ENCODE results near the gene KCNE5. TPM values are rescaled to one million over a fixed set of nuclear protein-coding genes. Genes with fewer than 3 reads are reported as not detected.
"Not testable (repeated sequence)": the region's sequence is repeated elsewhere in the genome, so short reads cannot be mapped to it uniquely, and the experiment has no call there.

The KCNE5 gene
- total and polyA plus RNA-seq, 4 experiments from 2014 or later, result 0.22 TPM; not detected in 3

DNA sequence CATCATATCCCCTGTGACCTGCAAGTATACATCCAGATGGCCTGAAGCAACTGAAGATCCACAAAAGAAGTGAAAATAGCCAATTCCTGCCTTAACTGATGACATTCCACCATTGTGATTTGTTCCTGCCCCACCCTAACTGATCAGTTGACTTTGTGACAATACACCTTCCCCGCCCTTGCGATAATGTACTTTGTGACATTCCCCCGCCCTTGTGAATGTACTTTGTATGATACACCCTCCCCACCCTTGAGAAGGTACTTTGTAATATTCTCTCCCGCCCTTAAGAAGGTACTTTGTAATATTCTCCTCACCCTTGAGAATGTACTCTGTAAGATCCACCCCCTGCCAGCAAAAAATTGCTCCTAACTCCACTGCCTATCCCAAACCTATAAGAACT is 48.9 kb downstream of the KCNE5 start:
- H3K9me3 Mint-ChIP-seq; H3K27me3 ChIP-seq (ENCODE audit: insufficient read depth, low read length); H3K9me3 ChIP-seq (ENCODE audit: control insufficient read depth in 1 of 2, low read length in 2 of 2); H3K4me3 Mint-ChIP-seq; H3K27me3 Mint-ChIP-seq; H3K4me1 ChIP-seq (ENCODE audit: insufficient read depth, low read length); DNase-seq; H3K27ac Mint-ChIP-seq; H3K27ac ChIP-seq (ENCODE audit: low read depth, low read length); H3K36me3 Mint-ChIP-seq; H3K4me3 ChIP-seq (ENCODE audit: low read length in 2 of 2); POLR2A ChIA-PET (ENCODE audit: partially characterized antibody); H3K36me3 ChIP-seq (ENCODE audit: insufficient read depth, low read length); CTCF ChIA-PET (ENCODE audit: partially characterized antibody); intact Hi-C loops (cut with micrococcal nuclease); H3K4me1 Mint-ChIP-seq: not testable (repeated sequence)

Other genes starting within 250 kb of the KCNE5 start
- not detected for gene GUCY2F, start 143.1 kb downstream of the KCNE5 start, total RNA-seq
- not detected for gene GUCY2F, start 143.1 kb downstream of the KCNE5 start, polyA plus RNA-seq
- gene NXT2, start 88.3 kb downstream of the KCNE5 start, total RNA-seq, result 1 to 10 TPM; 6.2 to 6.3 TPM
- gene NXT2, start 88.3 kb downstream of the KCNE5 start, polyA plus RNA-seq, result 10 to 100 TPM; 14.9 to 27.7 TPM
- gene ACSL4, start 108.1 kb upstream of the KCNE5 start, total RNA-seq, result 10 to 100 TPM; 21.4 to 24.3 TPM
- gene ACSL4, start 108.1 kb upstream of the KCNE5 start, polyA plus RNA-seq, result 1 to 10 TPM; 8.0 to 9.6 TPM